Liver (tissue), 9 donors: ENCODE measurements around the gene CACNA2D1. TPM values are rescaled to one million over a fixed set of nuclear protein-coding genes. Genes with fewer than 3 reads are reported as not detected.

Source experiments
- DNase-seq: peaks from one replicate; pipeline ENCODE4 v3.0.0-alpha.2; 2017; ENCODE audit warnings: low spot score
- H3K27ac ChIP-seq, 2 donors: one replicate each; pipeline ENCODE4 v1.7.0; 2013; ENCODE audit warnings: inconsistent platforms in 2 of 2, low read length in 2 of 2, control low read depth in 1 of 2, low read depth in 1 of 2, mild to moderate bottlenecking in 1 of 2
- H3K27me3 ChIP-seq, 4 donors: one replicate each; pipeline versions ENCODE4 v1.6.1 to v1.7.0; 2013; ENCODE audit warnings: low read length in 3 of 4, inconsistent platforms in 1 of 4, mild to moderate bottlenecking in 1 of 4, moderate library complexity in 1 of 4; ENCODE audit not compliant: control insufficient read depth in 4 of 4, insufficient read depth in 4 of 4
- H3K36me3 ChIP-seq, 4 donors: one replicate each; pipeline versions ENCODE4 v1.6.1 to v1.7.0; 2013; ENCODE audit warnings: low read length in 3 of 4, mild to moderate bottlenecking in 3 of 4, low read depth in 1 of 4, moderate library complexity in 1 of 4; ENCODE audit not compliant: control insufficient read depth in 4 of 4, insufficient read depth in 3 of 4
- H3K4me1 ChIP-seq, 4 donors: one replicate each; pipeline versions ENCODE4 v1.6.1 to v1.7.0; 2013; ENCODE audit warnings: low read length in 3 of 4, mild to moderate bottlenecking in 3 of 4, moderate library complexity in 1 of 4; ENCODE audit not compliant: control insufficient read depth in 4 of 4, insufficient read depth in 4 of 4
- H3K4me3 ChIP-seq, 3 donors: one replicate each; pipeline versions ENCODE4 v1.6.1 to v1.7.0; 2013; ENCODE audit warnings: low read length in 3 of 3, control low read depth in 1 of 3, low read depth in 1 of 3, mild to moderate bottlenecking in 1 of 3
- H3K9ac ChIP-seq, 2 donors: one replicate each; pipeline ENCODE4 v1.7.0; 2013; ENCODE audit warnings: low read length in 2 of 2, mild to moderate bottlenecking in 2 of 2, moderate library complexity in 2 of 2, control low read depth in 1 of 2, low read depth in 1 of 2
- H3K9me3 ChIP-seq, 4 donors: one replicate each; pipeline versions ENCODE4 v1.6.1 to v1.7.0; 2013; ENCODE audit warnings: low read length in 3 of 4; ENCODE audit not compliant: control insufficient read depth in 4 of 4
- EGR1 ChIP-seq, 2 donors: IDR thresholded peaks; 2 replicates each; pipeline ENCODE4 v1.6.1; 2016 to 2018; ENCODE audit warnings: antibody characterized with exemption in 2 of 2, low read depth in 2 of 2
- FOXA1 ChIP-seq: IDR thresholded peaks from 2 replicates; pipeline ENCODE4 v1.6.1; 2016; ENCODE audit warnings: antibody characterized with exemption
- GABPA ChIP-seq, 2 donors: IDR thresholded peaks in 1 of 2; conservative IDR thresholded peaks in 1 of 2; 2 replicates each; pipeline ENCODE4 v1.6.1; 2016; ENCODE audit warnings: antibody characterized with exemption in 2 of 2, mild to moderate bottlenecking in 1 of 2, moderate library complexity in 1 of 2
- NR2F2 ChIP-seq: IDR thresholded peaks from 2 replicates; pipeline ENCODE4 v1.6.1; 2016; ENCODE audit warnings: antibody characterized with exemption
- RAD21 ChIP-seq, 2 donors: IDR thresholded peaks; 2 replicates each; pipeline ENCODE4 v1.6.1; 2016; ENCODE audit warnings: antibody characterized with exemption in 2 of 2, mild to moderate bottlenecking in 2 of 2
- RXRA ChIP-seq, 2 donors: IDR thresholded peaks; 2 replicates each; pipeline ENCODE4 v1.6.1; 2017 to 2018; ENCODE audit warnings: antibody characterized with exemption in 2 of 2, mild to moderate bottlenecking in 1 of 2
- SP1 ChIP-seq: IDR thresholded peaks from 2 replicates; pipeline ENCODE4 v1.6.1; 2018; ENCODE audit warnings: antibody characterized with exemption, mild to moderate bottlenecking
- TAF1 ChIP-seq: conservative IDR thresholded peaks from 2 replicates; pipeline ENCODE4 v1.6.1; 2016; ENCODE audit warnings: antibody characterized with exemption, mild to moderate bottlenecking
- WGBS: extraction: QIAGEN DNeasy Blood & Tissue Kit; methylation state at CpG from one replicate; pipeline ENCODE4 v1.1.7; 2013; 5-methylcytosine and 5-hydroxymethylcytosine counted together
- polyA plus RNA-seq, 2 donors: library from polyadenylated mRNA; stranded (reverse) in 1 of 2; unstranded in 1 of 2; fragments of 200-250 nt in 1 of 2; fragments of >200 nt in 1 of 2; fragmentation: Nextera tagmentation in 1 of 2; extraction: Ambion mirVana in 1 of 2; gene quantifications; one replicate each; pipeline versions ENCODE4 v1.2.1 to v1.2.3, GENCODE V29; 2013 to 2015
- total RNA-seq, 2 donors: library from RNA; depleted of rRNA; stranded (reverse); fragments of >200 nt; gene quantifications; one replicate each; pipeline ENCODE4 v1.2.3, GENCODE V29; 2014
- TF ChIP-seq, protein P1 (sequence below): IDR thresholded peaks from 2 replicates; pipeline ENCODE4 v1.6.1; 2016; ENCODE audit warnings: antibody characterized with exemption
- TF ChIP-seq, protein P2 (sequence below): IDR thresholded peaks from 2 replicates; pipeline ENCODE4 v1.6.1; 2016; ENCODE audit warnings: antibody characterized with exemption, mild to moderate bottlenecking
- TF ChIP-seq, protein P3 (sequence below): IDR thresholded peaks from 2 replicates; pipeline ENCODE4 v1.6.1; 2016; ENCODE audit warnings: antibody characterized with exemption
- TF ChIP-seq, protein P4 (sequence below): fragments of 150-350 bp; IDR thresholded peaks from 2 replicates; pipeline ENCODE4 v1.5.1; 2017; ENCODE audit warnings: improper control_type of control experiment, low read depth, low read length; ENCODE audit not compliant: missing input control
- donor health status: healthy.
- donor health status: healthy.
- donor health status: healthy.
- donor health status: healthy.
- donor health status: healthy.

The CACNA2D1 gene
- total and polyA plus RNA-seq, 4 donors: 0.42 to 2.3 (median 0.94) TPM

DNA sequence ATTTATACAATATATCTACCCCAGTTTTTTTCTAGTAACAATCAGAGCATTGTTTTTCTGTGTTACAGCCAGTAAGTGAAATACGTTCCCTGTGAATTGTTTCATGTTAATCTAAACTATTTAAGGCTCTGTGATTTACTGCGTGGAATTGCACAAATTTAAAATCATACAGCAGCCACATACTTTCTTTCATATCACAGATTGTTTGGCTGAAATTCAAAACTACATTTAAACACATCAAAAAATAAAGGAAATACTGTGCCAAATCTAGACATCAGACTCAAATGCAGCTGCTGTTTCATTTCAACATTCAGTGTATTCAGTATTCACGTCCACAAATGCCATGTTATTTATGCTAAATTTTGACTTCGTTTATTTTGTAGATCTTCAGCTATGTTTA, 431.1 kb downstream of the CACNA2D1 start:
- WGBS: 66% methylated on average over 4 of the region's 4 CpGs
- peaks cover 0 to 3% (median 0%) of the 10 kb centered on the region in 4 donors for H3K4me1 ChIP-seq
- no peak overlapping the region for H3K9ac ChIP-seq
- no peaks in the 10 kb centered on the region for H3K27me3 ChIP-seq
- H3K4me3 ChIP-seq: no peak overlapping the region
- H3K36me3 ChIP-seq: no peaks in the 10 kb centered on the region
- no peaks in the 10 kb centered on the region for H3K9me3 ChIP-seq
- no peak overlapping the region for H3K27ac ChIP-seq
- TF ChIP-seq NR2F2 (no peak), TAF1 (no peak), EGR1 (IDR thresholded peaks at IDR 0.05; ENCODE audit: low read depth in 2 of 2) (no peak)
- TF ChIP-seq, protein P1, sequence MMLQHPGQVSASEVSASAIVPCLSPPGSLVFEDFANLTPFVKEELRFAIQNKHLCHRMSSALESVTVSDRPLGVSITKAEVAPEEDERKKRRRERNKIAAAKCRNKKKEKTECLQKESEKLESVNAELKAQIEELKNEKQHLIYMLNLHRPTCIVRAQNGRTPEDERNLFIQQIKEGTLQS: no peak
- DNase-seq: no peak

DNA sequence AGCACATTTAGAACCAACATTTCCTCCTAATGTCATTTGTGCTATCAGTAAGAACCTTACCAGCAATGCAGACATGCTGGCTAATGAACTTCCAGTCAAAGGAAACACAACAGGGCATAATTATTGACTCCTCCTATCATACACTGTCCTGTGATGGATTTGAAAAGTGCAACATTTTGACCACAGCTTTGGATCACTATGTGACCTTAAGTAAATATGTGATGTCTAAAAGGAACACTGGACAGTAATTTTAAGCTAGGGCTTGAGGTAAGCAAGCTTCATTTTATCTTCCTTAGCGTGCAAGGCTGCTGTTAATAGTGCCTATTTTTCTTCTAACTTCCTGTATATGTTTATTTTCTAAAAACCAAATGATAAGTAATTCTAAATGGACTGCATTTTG, 433.2 kb downstream of the CACNA2D1 start:
- Histone ChIP-seq H3K4me1 (no peaks in the 10 kb centered on the region), H3K9me3 (no peaks in the 10 kb centered on the region), H3K27ac (no peak overlapping the region), H3K9ac (no peak overlapping the region), H3K27me3 (no peaks in the 10 kb centered on the region), H3K36me3 (no peaks in the 10 kb centered on the region), H3K4me3 (no peak overlapping the region)
- 63% methylated on average over 1 of the region's 1 CpG for WGBS
- no peak for DNase-seq
- TF ChIP-seq, protein P1: no peak
- TF ChIP-seq RXRA (IDR thresholded peaks at IDR 0.05): peak in 1 of 2 donors; percentile 40
- peak; percentile 90 for TF ChIP-seq NR2F2
- TF ChIP-seq, protein P2, sequence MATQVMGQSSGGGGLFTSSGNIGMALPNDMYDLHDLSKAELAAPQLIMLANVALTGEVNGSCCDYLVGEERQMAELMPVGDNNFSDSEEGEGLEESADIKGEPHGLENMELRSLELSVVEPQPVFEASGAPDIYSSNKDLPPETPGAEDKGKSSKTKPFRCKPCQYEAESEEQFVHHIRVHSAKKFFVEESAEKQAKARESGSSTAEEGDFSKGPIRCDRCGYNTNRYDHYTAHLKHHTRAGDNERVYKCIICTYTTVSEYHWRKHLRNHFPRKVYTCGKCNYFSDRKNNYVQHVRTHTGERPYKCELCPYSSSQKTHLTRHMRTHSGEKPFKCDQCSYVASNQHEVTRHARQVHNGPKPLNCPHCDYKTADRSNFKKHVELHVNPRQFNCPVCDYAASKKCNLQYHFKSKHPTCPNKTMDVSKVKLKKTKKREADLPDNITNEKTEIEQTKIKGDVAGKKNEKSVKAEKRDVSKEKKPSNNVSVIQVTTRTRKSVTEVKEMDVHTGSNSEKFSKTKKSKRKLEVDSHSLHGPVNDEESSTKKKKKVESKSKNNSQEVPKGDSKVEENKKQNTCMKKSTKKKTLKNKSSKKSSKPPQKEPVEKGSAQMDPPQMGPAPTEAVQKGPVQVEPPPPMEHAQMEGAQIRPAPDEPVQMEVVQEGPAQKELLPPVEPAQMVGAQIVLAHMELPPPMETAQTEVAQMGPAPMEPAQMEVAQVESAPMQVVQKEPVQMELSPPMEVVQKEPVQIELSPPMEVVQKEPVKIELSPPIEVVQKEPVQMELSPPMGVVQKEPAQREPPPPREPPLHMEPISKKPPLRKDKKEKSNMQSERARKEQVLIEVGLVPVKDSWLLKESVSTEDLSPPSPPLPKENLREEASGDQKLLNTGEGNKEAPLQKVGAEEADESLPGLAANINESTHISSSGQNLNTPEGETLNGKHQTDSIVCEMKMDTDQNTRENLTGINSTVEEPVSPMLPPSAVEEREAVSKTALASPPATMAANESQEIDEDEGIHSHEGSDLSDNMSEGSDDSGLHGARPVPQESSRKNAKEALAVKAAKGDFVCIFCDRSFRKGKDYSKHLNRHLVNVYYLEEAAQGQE: no peak
- TF ChIP-seq SP1: peak; percentile 31

DNA sequence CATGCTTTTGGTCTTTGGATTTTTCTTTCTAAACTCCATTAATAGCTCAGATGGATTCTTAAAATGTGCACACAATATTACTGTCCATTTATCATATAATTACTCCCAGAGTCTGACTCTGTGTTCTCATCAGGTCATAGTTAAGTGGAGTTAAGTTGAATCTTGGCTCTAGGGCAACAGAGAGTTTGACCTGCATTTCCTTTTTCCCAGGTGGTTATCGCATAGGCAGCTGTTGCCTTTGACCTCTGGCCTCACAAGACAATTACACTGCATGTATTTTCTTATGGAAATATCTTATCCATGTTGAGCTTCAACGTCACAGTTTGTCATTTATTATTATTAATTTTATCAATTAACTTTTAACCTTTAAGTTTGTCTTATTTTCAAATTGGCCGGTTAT, 436.3 kb downstream of the CACNA2D1 start:
- Histone ChIP-seq H3K4me3 (no peak overlapping the region), H3K9ac (no peak overlapping the region), H3K9me3 (no peaks in the 10 kb centered on the region), H3K36me3 (no peaks in the 10 kb centered on the region), H3K4me1 (no peaks in the 10 kb centered on the region), H3K27ac (no peak overlapping the region), H3K27me3 (no peaks in the 10 kb centered on the region)
- WGBS: 57% methylated on average over 3 of the region's 3 CpGs
- DNase-seq: no peak
- TF ChIP-seq RXRA (IDR thresholded peaks at IDR 0.05): peak; percentile 63 to 72
- TF ChIP-seq, protein P3, sequence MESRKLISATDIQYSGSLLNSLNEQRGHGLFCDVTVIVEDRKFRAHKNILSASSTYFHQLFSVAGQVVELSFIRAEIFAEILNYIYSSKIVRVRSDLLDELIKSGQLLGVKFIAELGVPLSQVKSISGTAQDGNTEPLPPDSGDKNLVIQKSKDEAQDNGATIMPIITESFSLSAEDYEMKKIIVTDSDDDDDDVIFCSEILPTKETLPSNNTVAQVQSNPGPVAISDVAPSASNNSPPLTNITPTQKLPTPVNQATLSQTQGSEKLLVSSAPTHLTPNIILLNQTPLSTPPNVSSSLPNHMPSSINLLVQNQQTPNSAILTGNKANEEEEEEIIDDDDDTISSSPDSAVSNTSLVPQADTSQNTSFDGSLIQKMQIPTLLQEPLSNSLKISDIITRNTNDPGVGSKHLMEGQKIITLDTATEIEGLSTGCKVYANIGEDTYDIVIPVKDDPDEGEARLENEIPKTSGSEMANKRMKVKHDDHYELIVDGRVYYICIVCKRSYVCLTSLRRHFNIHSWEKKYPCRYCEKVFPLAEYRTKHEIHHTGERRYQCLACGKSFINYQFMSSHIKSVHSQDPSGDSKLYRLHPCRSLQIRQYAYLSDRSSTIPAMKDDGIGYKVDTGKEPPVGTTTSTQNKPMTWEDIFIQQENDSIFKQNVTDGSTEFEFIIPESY: no peak
- no peak for TF ChIP-seq TAF1
- no peak for TF ChIP-seq FOXA1
- TF ChIP-seq GABPA (IDR thresholded peaks at IDR 0.05 in 1 of 2, conservative IDR thresholded peaks at IDR 0.05 in 1 of 2): no peak
- TF ChIP-seq NR2F2: peak; percentile 100
- peak in 1 of 2 donors; percentile 4 for TF ChIP-seq RAD21 (IDR thresholded peaks at IDR 0.05)
- TF ChIP-seq, protein P4, sequence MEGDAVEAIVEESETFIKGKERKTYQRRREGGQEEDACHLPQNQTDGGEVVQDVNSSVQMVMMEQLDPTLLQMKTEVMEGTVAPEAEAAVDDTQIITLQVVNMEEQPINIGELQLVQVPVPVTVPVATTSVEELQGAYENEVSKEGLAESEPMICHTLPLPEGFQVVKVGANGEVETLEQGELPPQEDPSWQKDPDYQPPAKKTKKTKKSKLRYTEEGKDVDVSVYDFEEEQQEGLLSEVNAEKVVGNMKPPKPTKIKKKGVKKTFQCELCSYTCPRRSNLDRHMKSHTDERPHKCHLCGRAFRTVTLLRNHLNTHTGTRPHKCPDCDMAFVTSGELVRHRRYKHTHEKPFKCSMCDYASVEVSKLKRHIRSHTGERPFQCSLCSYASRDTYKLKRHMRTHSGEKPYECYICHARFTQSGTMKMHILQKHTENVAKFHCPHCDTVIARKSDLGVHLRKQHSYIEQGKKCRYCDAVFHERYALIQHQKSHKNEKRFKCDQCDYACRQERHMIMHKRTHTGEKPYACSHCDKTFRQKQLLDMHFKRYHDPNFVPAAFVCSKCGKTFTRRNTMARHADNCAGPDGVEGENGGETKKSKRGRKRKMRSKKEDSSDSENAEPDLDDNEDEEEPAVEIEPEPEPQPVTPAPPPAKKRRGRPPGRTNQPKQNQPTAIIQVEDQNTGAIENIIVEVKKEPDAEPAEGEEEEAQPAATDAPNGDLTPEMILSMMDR: no peak
- TF ChIP-seq EGR1 (IDR thresholded peaks at IDR 0.05; ENCODE audit: low read depth in 2 of 2): no peak
- TF ChIP-seq SP1: peak; percentile 54
